ENCODE measurements around the gene ZMIZ1.
"Not testable (repeated sequence)": the region's sequence is repeated elsewhere in the genome, so short reads cannot be mapped to it uniquely, and the experiment has no call there.

Gene ZMIZ1

DNA sequence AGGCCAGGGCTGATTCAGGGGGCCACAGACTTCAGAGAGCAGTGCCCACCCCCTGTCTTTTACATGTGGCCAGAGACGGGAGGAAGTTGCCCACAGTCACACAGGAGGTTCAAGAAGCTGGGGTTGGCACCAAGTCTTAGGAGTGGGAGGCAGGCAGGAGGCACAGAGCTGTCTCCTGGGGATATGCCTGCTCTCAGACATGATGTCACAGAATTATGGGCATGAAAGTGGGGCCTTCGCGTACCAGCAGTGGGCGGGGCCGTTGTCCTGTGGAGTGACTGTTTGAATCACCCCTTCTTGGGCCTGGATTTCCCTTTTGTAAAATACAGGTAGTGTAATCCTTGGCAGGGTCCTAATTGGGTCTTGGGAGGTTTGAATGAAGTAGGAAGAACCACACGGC, 197.3 kb downstream of the ZMIZ1 start:
- DNase-seq (ENCODE audit: low read depth): no peak

GRCh38 chr10:79266543-79267312, 198.0 kb downstream of the ZMIZ1 start:
- no peak for DNase-seq (ENCODE audit: low read depth)

DNA sequence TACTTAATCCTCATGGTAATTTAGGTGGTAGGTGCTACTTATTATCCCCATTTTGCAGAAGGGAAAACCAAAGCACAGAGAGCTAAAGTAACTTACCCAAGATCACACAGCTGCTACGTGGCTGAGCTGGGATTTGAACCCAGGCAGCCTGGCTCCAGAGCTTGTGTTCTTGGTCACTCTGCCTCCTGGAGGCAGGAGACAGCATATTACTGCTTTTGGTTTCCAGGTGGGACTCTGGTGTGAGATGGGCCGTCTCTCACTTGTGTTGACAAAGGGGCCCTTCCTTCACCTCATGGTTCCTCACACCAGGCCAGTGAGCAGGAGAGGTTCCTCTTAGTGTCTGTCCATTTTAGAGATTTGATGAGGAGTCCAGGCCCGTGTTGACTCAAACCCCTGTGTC, 198.7 kb downstream of the ZMIZ1 start:
- DNase-seq (ENCODE audit: low read depth): no peak

DNA sequence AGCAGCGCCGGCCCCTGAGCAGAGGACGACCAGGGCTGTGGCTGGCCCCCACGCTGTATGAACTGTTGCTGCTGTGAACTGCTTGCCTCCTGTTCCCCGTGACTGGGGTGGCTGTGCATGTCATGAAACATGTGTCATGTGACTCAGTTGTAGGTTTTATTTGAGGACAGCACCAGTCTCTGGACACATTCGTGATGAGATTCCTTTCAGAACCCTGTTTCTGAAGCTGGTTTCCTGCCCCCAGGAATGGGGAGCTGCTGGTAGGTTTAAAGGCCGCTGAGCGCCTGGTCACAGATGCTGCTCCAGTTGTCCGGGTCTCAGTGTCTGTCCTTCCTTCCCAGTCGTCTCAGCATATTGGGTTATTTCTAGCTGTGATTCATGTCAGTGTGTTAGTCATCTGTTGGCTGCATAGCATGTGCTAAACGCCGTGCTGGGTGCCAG, 199.4 kb downstream of the ZMIZ1 start:
- DNase-seq (ENCODE audit: low read depth): no peak

GRCh38 chr10:79268742-79269141, 200.0 kb downstream of the ZMIZ1 start:
- no peak for DNase-seq (ENCODE audit: low read depth)

DNA sequence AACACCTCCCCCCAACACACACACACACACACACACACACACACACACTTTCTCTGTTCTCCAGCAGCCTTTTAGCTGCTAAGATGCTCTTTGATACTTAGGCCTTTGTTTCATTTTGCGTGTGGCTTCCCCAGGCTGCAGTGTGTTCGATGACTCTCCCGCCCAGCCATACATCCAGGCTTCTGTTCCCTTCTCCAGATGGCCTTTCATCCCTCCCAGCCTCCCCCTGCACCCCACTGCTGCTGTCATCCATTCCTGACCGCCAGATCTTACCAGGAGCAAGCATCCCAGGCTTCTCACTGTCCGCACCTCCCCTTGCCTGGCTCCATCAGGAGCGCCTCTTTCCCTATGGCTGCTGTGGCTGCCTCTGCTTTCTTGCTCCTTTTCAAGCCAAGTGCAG, 200.7 kb downstream of the ZMIZ1 start:
- no peak for DNase-seq (ENCODE audit: low read depth)

DNA sequence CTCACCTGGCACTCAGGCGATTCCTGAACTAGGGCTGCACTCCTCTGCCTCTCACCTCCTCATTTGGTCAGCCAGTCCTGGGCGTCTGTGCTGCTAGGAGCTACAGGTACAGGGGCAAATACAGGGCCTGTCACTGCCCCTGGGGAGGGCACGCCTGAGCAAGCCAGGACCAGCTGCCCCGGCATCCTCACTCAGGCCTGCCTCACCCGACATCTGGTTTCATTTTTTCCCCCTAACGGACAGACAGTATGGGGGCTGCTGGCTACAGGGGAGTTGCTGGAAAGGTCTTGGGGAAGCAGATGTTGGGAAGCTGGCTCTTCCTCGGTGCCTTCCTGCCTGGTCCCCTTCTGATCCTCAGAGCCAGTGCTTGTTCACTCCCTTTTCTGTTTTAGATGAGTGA, 201.2 kb downstream of the ZMIZ1 start:
- no peak for DNase-seq (ENCODE audit: low read depth)

GRCh38 chr10:79270466-79271246, 201.9 kb downstream of the ZMIZ1 start:
- DNase-seq (ENCODE audit: low read depth): no peak

DNA sequence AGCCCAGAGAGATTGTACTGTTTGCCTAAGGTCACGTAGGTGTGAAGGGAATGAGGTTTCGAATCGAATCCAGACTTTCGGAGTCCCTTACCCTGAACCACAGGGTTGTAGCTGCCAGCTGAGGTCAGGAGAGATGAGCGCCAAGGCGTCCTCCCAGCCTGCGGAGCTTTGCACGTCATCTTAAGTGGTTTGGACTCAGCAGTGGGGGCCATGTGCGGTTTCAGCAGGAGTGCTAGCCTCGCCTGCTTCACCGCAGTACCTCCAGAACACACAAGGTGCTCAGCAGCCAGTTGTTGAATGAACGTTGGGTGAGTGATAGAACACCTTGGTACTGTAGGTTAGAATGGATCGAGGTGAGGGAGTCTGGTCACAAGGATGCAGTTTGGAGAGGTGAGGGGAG, 203.6 kb downstream of the ZMIZ1 start:
- no peak for DNase-seq (ENCODE audit: low read depth)

- DNase-seq (ENCODE audit: low read depth): no peak
Measured at GRCh38 chr10:79273604-79274003, 204.8 kb downstream of the ZMIZ1 start.

- DNase-seq (ENCODE audit: low read depth): no peak
Measured at GRCh38 chr10:79274279-79275104, 205.7 kb downstream of the ZMIZ1 start.

DNA sequence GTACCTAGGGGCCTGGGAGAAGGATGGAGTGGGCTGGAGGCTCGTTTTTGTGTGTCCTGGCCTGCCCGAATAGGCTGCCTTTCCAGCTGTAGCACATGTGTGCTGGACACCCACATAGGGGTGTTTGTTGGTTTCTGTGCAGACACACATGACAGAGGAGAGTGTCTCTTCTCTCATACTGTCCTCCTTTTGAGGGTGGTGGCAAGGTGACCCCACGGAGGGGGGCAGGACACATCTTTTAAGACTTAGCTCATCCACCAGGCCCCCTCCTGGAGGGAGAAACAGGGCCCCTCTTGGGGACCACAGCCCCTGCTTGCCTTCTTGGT, 206.3 kb downstream of the ZMIZ1 start:
- no peak for DNase-seq (ENCODE audit: low read depth)

DNA sequence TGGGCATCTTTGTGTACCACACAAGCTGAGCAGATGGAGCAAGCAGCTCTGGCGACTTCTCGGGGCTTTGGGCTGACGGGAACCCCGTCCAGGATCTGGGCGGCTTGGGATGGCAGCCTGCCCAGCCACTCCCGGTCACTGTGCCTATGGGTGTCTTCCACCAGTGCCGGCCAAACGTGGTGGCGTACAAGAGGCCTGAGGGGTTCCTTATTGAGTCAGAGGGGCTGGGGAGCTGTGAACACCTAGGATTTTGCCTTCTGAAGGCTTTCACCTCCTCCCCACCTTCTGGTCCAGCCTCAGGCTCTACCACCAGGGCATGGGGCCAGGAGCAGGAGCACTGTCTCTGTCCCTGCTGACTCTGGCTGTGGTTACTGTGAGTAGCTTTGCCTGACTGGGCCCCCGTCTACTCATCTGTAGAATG, 206.7 kb downstream of the ZMIZ1 start:
- DNase-seq (ENCODE audit: low read depth): no peak

DNA sequence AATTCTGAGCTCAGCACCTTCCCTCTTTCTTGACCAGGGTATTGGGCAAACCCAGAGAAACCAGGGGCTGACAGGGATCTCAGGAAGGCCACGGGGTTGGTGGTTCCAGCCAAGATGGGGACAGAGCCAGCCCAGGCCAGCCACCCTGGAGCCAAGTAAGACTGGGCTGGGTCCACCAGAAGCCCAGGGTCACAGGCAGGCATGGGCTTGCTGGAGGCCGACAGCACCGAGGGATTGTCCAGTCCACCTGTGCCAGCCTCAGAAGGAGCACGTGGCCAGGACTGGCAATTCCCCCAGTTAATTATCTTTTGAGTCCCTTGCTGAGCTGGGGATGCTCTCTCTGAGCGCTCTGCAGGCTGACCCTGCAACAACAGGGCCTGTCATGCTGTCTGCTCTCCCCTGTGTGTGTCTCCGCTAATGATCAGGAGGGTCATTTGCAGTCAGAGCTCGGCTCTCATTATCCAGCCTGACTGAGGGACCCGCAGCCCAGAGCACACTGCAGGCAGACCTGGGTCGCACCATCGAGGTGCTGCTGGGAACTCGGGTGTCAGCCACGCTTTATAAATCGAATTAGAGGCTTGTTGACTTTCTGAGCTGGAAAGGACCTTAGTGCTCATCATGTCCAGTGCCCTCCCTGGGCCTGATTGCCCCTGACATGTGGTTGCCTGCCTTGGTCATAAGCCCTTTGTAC, 209.0 kb downstream of the ZMIZ1 start:
- no peak for DNase-seq (ENCODE audit: low read depth)

DNA sequence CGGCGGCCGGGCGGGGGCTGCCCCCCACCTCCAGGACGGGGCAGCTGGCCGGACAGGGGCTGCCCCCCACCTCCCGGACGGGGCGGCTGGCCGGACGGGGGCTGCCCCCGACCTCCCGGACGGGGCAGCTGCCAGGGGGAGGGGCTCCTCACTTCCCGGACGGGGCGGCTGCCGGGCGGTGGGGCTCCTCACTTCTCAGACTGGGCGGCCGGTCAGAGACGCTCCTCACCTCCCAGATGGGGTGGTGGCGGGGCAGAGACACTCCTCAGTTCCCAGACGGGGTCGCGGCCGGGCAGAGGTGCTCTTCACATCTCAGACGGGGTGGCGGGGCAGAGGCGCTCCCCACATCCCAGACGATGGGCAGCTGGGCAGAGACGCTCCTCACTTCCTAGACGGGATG, 210.3 kb downstream of the ZMIZ1 start:
- not testable (repeated sequence) for DNase-seq (ENCODE audit: low read depth)

DNA sequence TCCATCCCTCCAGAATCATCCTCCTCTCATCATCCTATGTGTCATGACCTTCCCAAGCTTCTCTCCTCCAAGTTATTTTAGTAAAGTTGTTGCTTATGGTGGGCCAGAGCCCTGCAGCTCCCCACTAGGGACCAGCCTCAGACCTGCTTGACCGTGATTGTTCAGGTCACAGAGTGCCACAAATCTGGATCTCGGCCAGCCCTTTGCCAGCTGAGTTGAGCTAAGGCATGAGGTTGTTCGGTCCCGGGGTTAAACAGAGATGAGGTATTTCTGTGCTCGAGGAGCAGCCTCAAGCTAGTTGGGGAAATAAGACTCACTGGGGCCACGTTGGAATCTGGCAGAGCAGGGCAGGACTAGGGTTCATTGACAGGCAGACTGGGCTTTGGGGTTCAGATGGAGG, 212.2 kb downstream of the ZMIZ1 start:
- DNase-seq (ENCODE audit: low read depth): no peak

DNA sequence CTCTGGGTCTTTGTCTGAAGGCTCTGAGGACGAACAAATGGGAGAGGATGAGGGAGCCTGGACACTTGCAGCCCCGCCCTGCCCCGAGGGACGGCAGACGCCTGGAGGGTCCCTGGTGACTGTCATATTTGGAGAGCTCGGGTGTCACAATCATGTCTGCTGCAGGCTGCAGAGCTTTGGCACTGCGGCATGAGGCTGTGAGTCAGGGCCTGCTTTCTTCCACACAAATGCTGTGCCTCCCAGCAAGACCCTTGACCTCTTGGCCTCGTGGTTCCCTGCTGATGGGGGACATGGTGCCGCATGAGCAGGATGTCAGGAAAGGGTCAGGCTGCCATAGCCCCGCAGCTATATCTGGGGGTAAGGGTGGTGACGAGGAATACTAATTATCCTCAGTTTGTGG, 213.6 kb downstream of the ZMIZ1 start:
- DNase-seq (ENCODE audit: low read depth): no peak

GRCh38 chr10:79283616-79284015, 214.8 kb downstream of the ZMIZ1 start:
- no peak for DNase-seq (ENCODE audit: low read depth)

DNA sequence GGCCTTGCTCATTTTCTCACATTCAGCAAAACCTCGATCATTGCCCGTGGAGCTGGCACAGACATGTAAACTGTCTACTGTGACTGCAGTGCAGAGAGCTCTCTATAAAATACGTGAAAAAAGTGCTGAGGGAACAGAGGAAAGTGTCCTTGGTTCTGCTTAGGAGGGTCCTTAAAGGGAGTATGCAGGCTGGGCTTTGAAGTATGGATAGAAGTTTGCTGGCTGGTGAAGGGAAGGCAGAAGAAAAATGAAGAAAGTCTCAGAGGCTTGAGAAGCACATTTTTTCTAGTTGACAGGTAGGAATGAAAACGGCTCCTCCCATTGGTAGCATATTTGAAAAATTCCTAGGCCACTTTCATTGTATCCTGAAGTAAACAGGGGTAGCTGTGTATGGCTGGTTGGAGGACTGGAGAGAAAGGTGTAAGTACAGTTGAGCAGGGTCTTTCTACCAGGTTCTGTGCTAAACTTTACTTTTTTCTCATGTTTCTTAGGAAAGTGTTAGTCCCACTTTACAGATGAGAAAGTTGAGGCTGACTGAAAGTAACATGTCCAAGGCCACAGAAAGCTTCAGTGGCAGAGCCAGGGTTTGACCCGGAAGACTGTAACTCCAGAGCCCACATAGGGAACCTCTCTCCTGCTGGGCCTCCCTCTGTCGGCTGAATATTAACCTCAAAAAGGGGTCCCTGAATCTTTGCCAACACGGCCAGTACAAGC, 215.5 kb downstream of the ZMIZ1 start:
- DNase-seq (ENCODE audit: low read depth): no peak

- DNase-seq (ENCODE audit: low read depth): no peak
Measured at GRCh38 chr10:79285315-79286197, 216.8 kb downstream of the ZMIZ1 start.
